ENCODE results near the gene EPC2. TPM values are rescaled to one million over a fixed set of nuclear protein-coding genes. Genes with fewer than 3 reads are reported as not detected.

EPC2 gene
- polyA plus RNA-seq, 1 experiment = 24.7 TPM

- H3K9me3 ChIP-seq (ENCODE audit: control insufficient read depth, insufficient read depth, low read length) = no peaks in the 10 kb centered on the region
- ChIA-PET POLR2A (no interaction called here), CTCF (interaction anchor here (0.7 kb wide), 1 partner anchor 83 kb away, joined by 3 read pairs; no protein-coding TSS in a partner anchor)
- peaks cover 9% of the 10 kb centered on the region for H3K27me3 ChIP-seq (ENCODE audit: control insufficient read depth, insufficient read depth, low read length)
- no peak for DNase-seq (ENCODE audit: low read depth, low spot score)
- no peak overlapping the region for H3K4me3 ChIP-seq (ENCODE audit: low read depth, low read length)
- no peak overlapping the region for H3K27ac ChIP-seq (ENCODE audit: low read depth, low read length)
- no peak for TF ChIP-seq CTCF (IDR thresholded peaks at IDR 0.05; ENCODE audit: low read depth, low read length)
These were observed 152.4 kb downstream of the EPC2 start for GRCh38 chr2:148796735-148797512.

DNA sequence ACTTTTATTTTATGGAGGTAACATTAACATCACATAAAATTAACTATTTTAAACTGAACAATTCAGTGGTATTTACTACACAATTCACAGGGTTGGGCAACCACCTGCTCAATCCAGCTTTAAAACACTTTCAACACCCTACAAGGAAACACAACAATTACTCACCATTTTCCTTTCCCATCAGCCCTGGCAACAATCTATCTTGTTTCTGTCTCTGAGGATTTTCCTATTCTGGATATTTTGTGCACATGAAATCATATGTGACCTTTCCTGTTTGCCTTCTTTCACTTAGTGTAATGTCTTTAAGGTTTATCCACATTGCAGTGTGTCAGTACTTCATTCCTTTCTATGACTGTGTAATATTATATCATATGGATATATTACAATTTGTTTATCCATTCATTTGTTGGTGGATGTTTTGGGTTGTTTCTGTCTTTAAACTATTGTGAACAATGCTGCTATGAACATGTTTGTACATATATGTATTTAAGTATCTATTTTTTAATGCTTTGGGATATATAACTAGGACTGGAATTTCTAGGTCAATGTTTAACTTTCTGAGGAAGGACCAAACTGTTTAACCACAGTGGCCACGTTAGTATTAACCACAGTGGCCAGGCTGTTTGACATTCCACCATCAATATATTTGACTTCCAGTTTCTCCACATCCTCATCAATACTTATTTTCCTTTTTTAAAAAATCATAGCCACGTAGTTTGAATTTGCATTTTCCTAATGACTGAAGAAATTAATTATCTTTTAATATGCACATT, 158.1 kb downstream of the EPC2 start:
- H3K27me3 ChIP-seq (ENCODE audit: control insufficient read depth, insufficient read depth, low read length) = peaks cover 2% of the 10 kb centered on the region
- ChIA-PET POLR2A (no interaction called here), CTCF (interaction anchor here (1.1 kb wide), 1 partner anchor 10 kb away, joined by 3 read pairs; no protein-coding TSS in a partner anchor)
- H3K9me3 ChIP-seq (ENCODE audit: control insufficient read depth, insufficient read depth, low read length) = no peaks in the 10 kb centered on the region
- no peak for DNase-seq (ENCODE audit: low read depth, low spot score)
- TF ChIP-seq CTCF (IDR thresholded peaks at IDR 0.05; ENCODE audit: low read depth, low read length) = no peak
- H3K27ac ChIP-seq (ENCODE audit: low read depth, low read length) = no peak overlapping the region
- H3K4me3 ChIP-seq (ENCODE audit: low read depth, low read length) = no peak overlapping the region

GRCh38 chr2:148810081-148810480, 165.5 kb downstream of the EPC2 start:
- Histone ChIP-seq H3K27me3 (ENCODE audit: control insufficient read depth, insufficient read depth, low read length) (peaks cover 2% of the 10 kb centered on the region), H3K27ac (ENCODE audit: low read depth, low read length) (no peak overlapping the region), H3K4me3 (ENCODE audit: low read depth, low read length) (no peak overlapping the region), H3K9me3 (ENCODE audit: control insufficient read depth, insufficient read depth, low read length) (no peaks in the 10 kb centered on the region)
- DNase-seq (ENCODE audit: low read depth, low spot score) = no peak
- no peak for TF ChIP-seq CTCF (IDR thresholded peaks at IDR 0.05; ENCODE audit: low read depth, low read length)
- POLR2A ChIA-PET = no interaction called here
- CTCF ChIA-PET = no interaction called here

- TF ChIP-seq CTCF (IDR thresholded peaks at IDR 0.05; ENCODE audit: low read depth, low read length) = no peak
- H3K27ac ChIP-seq (ENCODE audit: low read depth, low read length) = no peak overlapping the region
- DNase-seq (ENCODE audit: low read depth, low spot score) = no peak
- H3K9me3 ChIP-seq (ENCODE audit: control insufficient read depth, insufficient read depth, low read length) = no peaks in the 10 kb centered on the region
- ChIA-PET POLR2A (no interaction called here), CTCF (interaction anchor here (1.1 kb wide), 1 partner anchor 9 kb away, joined by 3 read pairs; no protein-coding TSS in a partner anchor)
- peaks cover 2% of the 10 kb centered on the region for H3K27me3 ChIP-seq (ENCODE audit: control insufficient read depth, insufficient read depth, low read length)
- H3K4me3 ChIP-seq (ENCODE audit: low read depth, low read length) = no peak overlapping the region
These were observed 167.8 kb downstream of the EPC2 start for GRCh38 chr2:148812306-148812705.

GRCh38 chr2:148813603-148814065, 169.1 kb downstream of the EPC2 start:
- no peak for DNase-seq (ENCODE audit: low read depth, low spot score)
- CTCF ChIA-PET = no interaction called here
- no peak for TF ChIP-seq CTCF (IDR thresholded peaks at IDR 0.05; ENCODE audit: low read depth, low read length)
- Histone ChIP-seq H3K27ac (ENCODE audit: low read depth, low read length) (no peak overlapping the region), H3K4me3 (ENCODE audit: low read depth, low read length) (no peak overlapping the region), H3K27me3 (ENCODE audit: control insufficient read depth, insufficient read depth, low read length) (peaks cover 5% of the 10 kb centered on the region), H3K9me3 (ENCODE audit: control insufficient read depth, insufficient read depth, low read length) (no peaks in the 10 kb centered on the region)
- POLR2A ChIA-PET = no interaction called here

Data from AG04450 (cell line).